Endothelial cell of umbilical vein (primary cell): ENCODE results near the gene FAR1. TPM values are rescaled to one million over a fixed set of nuclear protein-coding genes. Genes with fewer than 3 reads are reported as not detected.

Source experiments
- BruUV-seq: library from RNA; stranded (reverse); fragments of 400-500 nt; replicated peaks from 2 replicates; lab custom pipeline; 2021; lab: Mats Ljungman, UMichigan
- CTCF ChIA-PET: fragments of 300-600, 350-600 bp; sonication (Branson Sonifier 250); formaldehyde crosslinking; loops from one replicate; lab custom pipeline; 2021; ENCODE audit warnings: antibody characterized with exemption, inconsistent platforms; lab: Charles Lee
- POLR2A ChIA-PET: fragments of 300-600, 350-600 bp; sonication (Branson Sonifier 250); formaldehyde crosslinking; loops from one replicate; lab custom pipeline; 2021; ENCODE audit warnings: antibody characterized with exemption, inconsistent platforms; lab: Charles Lee
- DNase-seq: peaks from one replicate; pipeline ENCODE4 v3.0.0-alpha.2; 2011; ENCODE audit warnings: low read depth, low spot score
- FAIRE-seq: peaks from 2 replicates; lab custom pipeline; 2011; peaks lifted over from hg19 to GRCh38; lab: Jason Lieb, UNC
- H2AFZ ChIP-seq: 2 replicates; pipeline ENCODE4 v1.6.0; 2012; ENCODE audit warnings: low read depth, low read length, control low read depth, inconsistent platforms
- H3K27ac ChIP-seq: 2 replicates; pipeline ENCODE4 v1.5.1; 2011; ENCODE audit warnings: low read depth, mild to moderate bottlenecking, control low read depth, low read length, moderate library complexity; ENCODE audit not compliant: insufficient read depth
- H3K27me3 ChIP-seq, 2 experiments: 2 replicates each; pipeline versions ENCODE4 v1.6.0 to v1.6.1; 2011; ENCODE audit warnings: low read length in 2 of 2, mixed read lengths in 1 of 2; ENCODE audit not compliant: control insufficient read depth in 2 of 2, insufficient read depth in 2 of 2
- H3K36me3 ChIP-seq, 2 experiments: 2 replicates in 1 of 2; 3 replicates in 1 of 2; pipeline ENCODE4 v1.5.1; 2011; ENCODE audit warnings: low read length in 2 of 2, mild to moderate bottlenecking in 1 of 2, moderate library complexity in 1 of 2; ENCODE audit not compliant: control insufficient read depth in 2 of 2, insufficient read depth in 2 of 2; ENCODE audit errors: extremely low read depth in 1 of 2
- H3K4me1 ChIP-seq: 3 replicates; pipeline ENCODE4 v1.5.1; 2011; ENCODE audit warnings: mild to moderate bottlenecking, low read length; ENCODE audit not compliant: control insufficient read depth, insufficient read depth; ENCODE audit errors: extremely low read depth
- H3K4me2 ChIP-seq: 2 replicates; pipeline ENCODE4 v1.6.1; 2011; ENCODE audit warnings: low read length, control low read depth, mixed read lengths; ENCODE audit not compliant: insufficient read depth
- H3K4me3 ChIP-seq, 3 experiments: fragments of 200-600 bp in 1 of 3; sonication (generic), shearing (Covaris generic) in 1 of 3; replicated peaks in 1 of 3; 2 replicates each; pipeline ENCODE4 v1.5.1; 2011 to 2016; ENCODE audit warnings: control low read depth in 3 of 3, low read length in 3 of 3, mild to moderate bottlenecking in 2 of 3, inconsistent platforms in 1 of 3, low read depth in 1 of 3, moderate library complexity in 1 of 3; ENCODE audit not compliant: insufficient read depth in 1 of 3
- H3K79me2 ChIP-seq: 2 replicates; pipeline ENCODE4 v1.6.0; 2012; ENCODE audit warnings: low read length, inconsistent platforms; ENCODE audit not compliant: control insufficient read depth, insufficient read depth
- H3K9ac ChIP-seq: replicated peaks from 2 replicates; pipeline ENCODE3; 2011; ENCODE audit warnings: low read length, control low read depth; ENCODE audit not compliant: insufficient read depth; ENCODE audit errors: extremely low read depth
- H3K9me1 ChIP-seq: replicated peaks from 3 replicates; pipeline ENCODE4 v1.6.0; 2011; ENCODE audit warnings: mild to moderate bottlenecking, low read length; ENCODE audit not compliant: control insufficient read depth, insufficient read depth; ENCODE audit errors: extremely low read depth
- H3K9me3 ChIP-seq: replicated peaks from 2 replicates; pipeline ENCODE4 v1.5.1; 2012; ENCODE audit warnings: low read length, inconsistent platforms; ENCODE audit not compliant: control insufficient read depth, insufficient read depth
- H4K20me1 ChIP-seq: replicated peaks from 2 replicates; pipeline ENCODE3; 2011; ENCODE audit warnings: mild to moderate bottlenecking, low read length; ENCODE audit not compliant: control insufficient read depth, insufficient read depth; ENCODE audit errors: extremely low read depth
- CTCF ChIP-seq, 2 donors: IDR thresholded peaks; 1 replicate in 1 of 2; 2 replicates in 1 of 2; pipeline ENCODE4 v1.5.1; 2011; ENCODE audit warnings: low read length in 2 of 2, mild to moderate bottlenecking in 2 of 2, moderate library complexity in 2 of 2, control low read depth in 1 of 2, inconsistent platforms in 1 of 2, low read depth in 1 of 2; ENCODE audit not compliant: insufficient read depth in 1 of 2; ENCODE audit errors: extremely low read depth in 1 of 2
- EZH2 ChIP-seq: IDR thresholded peaks from 2 replicates; pipeline ENCODE4 v1.6.1; 2012; ENCODE audit warnings: borderline replicate concordance, low read depth, mild to moderate bottlenecking, moderate library complexity, low read length, inconsistent platforms; ENCODE audit not compliant: severe bottlenecking
- FOS ChIP-seq: IDR thresholded peaks from 2 replicates; pipeline ENCODE4 v1.6.1; 2011; ENCODE audit warnings: mild to moderate bottlenecking, low read length, moderate library complexity, borderline replicate concordance; ENCODE audit not compliant: insufficient read depth
- GATA2 ChIP-seq: IDR thresholded peaks from 2 replicates; pipeline ENCODE4 v1.7.0; 2011; ENCODE audit warnings: low read depth, mild to moderate bottlenecking, moderate library complexity, mixed read lengths, low read length; ENCODE audit not compliant: insufficient read length, insufficient read depth
- JUN ChIP-seq: IDR thresholded peaks from 2 replicates; pipeline ENCODE4 v1.6.1; 2011; ENCODE audit warnings: borderline replicate concordance, low read depth; ENCODE audit not compliant: insufficient read length, insufficient read depth
- MAX ChIP-seq: IDR thresholded peaks from 2 replicates; pipeline ENCODE4 v1.6.1; 2011; ENCODE audit not compliant: insufficient read depth, insufficient read length
- MYC ChIP-seq: IDR thresholded peaks from one replicate; pipeline ENCODE4 v1.6.1; 2011; ENCODE audit warnings: mild to moderate bottlenecking, low read depth, low read length
- POLR2A ChIP-seq: IDR thresholded peaks from 2 replicates; pipeline ENCODE4 v1.6.1; 2012; ENCODE audit warnings: low read depth, mild to moderate bottlenecking, control low read depth, low read length
- POLR2AphosphoS5 ChIP-seq: IDR thresholded peaks from 2 replicates; pipeline ENCODE4 v1.6.1; 2012; ENCODE audit warnings: low read depth, mild to moderate bottlenecking, control low read depth, low read length, moderate library complexity; ENCODE audit not compliant: insufficient read depth
- dilution Hi-C: fragments of 300-500 bp; cut with MboI; formaldehyde crosslinking; loops from one replicate; pipeline ENCODE4 v1.15.0; 2019; ENCODE audit warnings: low sequenced_read_pairs; ENCODE audit not compliant: extremely low pct_ligation_motif_present
- intact Hi-C: fragments of 100-400 bp; cut with micrococcal nuclease; formaldehyde crosslinking; loops from one replicate; pipeline ENCODE4 v1.10.0; 2022
- polyA plus RNA-seq, 4 experiments: library from polyadenylated mRNA; depleted of rRNA in 3 of 4; stranded (reverse) in 3 of 4; unstranded in 1 of 4; fragments of >200 nt; gene quantifications; 2 replicates each; pipeline versions ENCODE4 v1.2.1 to v1.2.3, GENCODE V29; 2011 to 2012; ENCODE audit warnings: missing spikeins in 1 of 4
- total RNA-seq: library from RNA; stranded (reverse); gene quantifications from 2 replicates; pipeline ENCODE4 v1.2.3, GENCODE V29; 2021

Gene FAR1
- total and polyA plus RNA-seq, 2 donors (not counting 3 experiments of a cell fraction or from before 2014, with no cell fraction given) = 29.5 to 76.4 TPM

- Histone ChIP-seq H3K9me3 (no peaks in the 10 kb centered on the region), H3K4me3 (no peak overlapping the region), H3K9ac (no peak overlapping the region), H4K20me1 (no peaks in the 10 kb centered on the region), H2AFZ (peak overlapping the region; percentile 27), H3K27me3 (peaks cover 3 to 5% of the 10 kb centered on the region in 2 experiments), H3K9me1 (no peaks in the 10 kb centered on the region), H3K4me1 (peaks cover 11% of the 10 kb centered on the region), H3K36me3 (no peaks in the 10 kb centered on the region), H3K4me2 (no peak overlapping the region), H3K27ac (peak overlapping the region; percentile 28), H3K79me2 (no peaks in the 10 kb centered on the region)
- dilution Hi-C loops = no loop called here
- BruUV-seq = no TSS peak
- intact Hi-C loops = no loop called here
- peak; percentile 44 for FAIRE-seq
- ChIA-PET CTCF (interaction anchor here (1.0 to 1.6 kb wide), 3 partner anchors 9 to 22 kb away, joined by 3 to 5 read pairs (median 4); no protein-coding TSS in a partner anchor), POLR2A (no interaction called here)
- peak; percentile 29 for DNase-seq
- TF ChIP-seq FOS (peak; percentile 27), CTCF (IDR thresholded peaks at IDR 0.05; ENCODE audit: extremely low read depth in 1 of 2, insufficient read depth in 1 of 2, low read depth in 1 of 2, low read length in 2 of 2) (no peak), JUN (peak; percentile 3)
These were observed 23.3 kb upstream of the FAR1 start for GRCh38 chr11:13644997-13645687.

GRCh38 chr11:13647391-13647790 lies 21.1 kb upstream of the FAR1 start:
- no peaks in the 10 kb centered on the region for H3K36me3 ChIP-seq
- ChIA-PET CTCF (no interaction called here), POLR2A (no interaction called here)
- no TSS peak for BruUV-seq
- H4K20me1 ChIP-seq = no peaks in the 10 kb centered on the region
- DNase-seq = no peak
- dilution Hi-C loops = no loop called here
- no peaks in the 10 kb centered on the region for H3K9me3 ChIP-seq
- no peak overlapping the region for H3K4me2 ChIP-seq
- no peak overlapping the region for H3K4me3 ChIP-seq
- H3K9me1 ChIP-seq = no peaks in the 10 kb centered on the region
- peaks cover 11% of the 10 kb centered on the region for H3K4me1 ChIP-seq
- H3K79me2 ChIP-seq = no peaks in the 10 kb centered on the region
- H3K9ac ChIP-seq = no peak overlapping the region
- FAIRE-seq = no peak
- H2AFZ ChIP-seq = no peak overlapping the region
- peaks cover 2 to 5% of the 10 kb centered on the region in 2 experiments for H3K27me3 ChIP-seq
- intact Hi-C loops = no loop called here
- TF ChIP-seq MAX (no peak), POLR2A (no peak), JUN (no peak), EZH2 (no peak), FOS (no peak), GATA2 (no peak), CTCF (IDR thresholded peaks at IDR 0.05; ENCODE audit: extremely low read depth in 1 of 2, insufficient read depth in 1 of 2, low read depth in 1 of 2, low read length in 2 of 2) (no peak), POLR2AphosphoS5 (no peak), MYC (no peak)
- H3K27ac ChIP-seq = no peak overlapping the region
